Neural progenitor cell (in vitro differentiated cells): ENCODE results near the gene OPTC. TPM values are rescaled to one million over a fixed set of nuclear protein-coding genes. Genes with fewer than 3 reads are reported as not detected.

Source experiments
- DNase-seq: peaks from one replicate; pipeline ENCODE4 v3.0.0-alpha.2; 2016; ENCODE audit warnings: low spot score
- H2AFZ ChIP-seq: fragments of 200-600 bp; sonication (generic); replicated peaks from 2 replicates; pipeline ENCODE4 v1.6.1; 2016; ENCODE audit warnings: antibody characterized with exemption
- H3F3A ChIP-seq: fragments of 200-600 bp; sonication (generic); 2 replicates; pipeline ENCODE4 v1.6.1; 2016; ENCODE audit warnings: antibody characterized with exemption, low read depth
- H3K27ac ChIP-seq: fragments of 200-600 bp; sonication (generic); 2 replicates; pipeline ENCODE4 v1.5.1; 2016; ENCODE audit warnings: mild to moderate bottlenecking
- H3K27me3 ChIP-seq: fragments of 200-600 bp; sonication (generic); 2 replicates; pipeline ENCODE4 v1.6.1; 2016; ENCODE audit warnings: mild to moderate bottlenecking, moderate library complexity
- H3K36me3 ChIP-seq: fragments of 200-600 bp; sonication (generic); 2 replicates; pipeline ENCODE4 v1.5.1; 2016
- H3K4me1 ChIP-seq: fragments of 200-600 bp; sonication (generic); 2 replicates; pipeline ENCODE4 v1.6.1; 2016; ENCODE audit warnings: mixed run types
- H3K4me2 ChIP-seq: fragments of 200-600 bp; sonication (generic); 2 replicates; pipeline ENCODE4 v1.6.1; 2016
- H3K4me3 ChIP-seq: fragments of 200-600 bp; sonication (generic); 2 replicates; pipeline ENCODE4 v1.5.1; 2016
- H3K79me2 ChIP-seq: fragments of 200-600 bp; sonication (generic); 2 replicates; pipeline ENCODE4 v1.6.1; 2016; ENCODE audit warnings: low read depth
- H3K9ac ChIP-seq: fragments of 200-600 bp; sonication (generic); 2 replicates; pipeline ENCODE4 v1.6.1; 2016
- H3K9me3 ChIP-seq: fragments of 200-600 bp; sonication (generic); 2 replicates; pipeline ENCODE4 v1.5.1; 2016; ENCODE audit warnings: low read depth
- H4K20me1 ChIP-seq: fragments of 200-600 bp; sonication (generic); 2 replicates; pipeline ENCODE4 v1.6.1; 2016; ENCODE audit warnings: low read depth
- H3K27ac Mint-ChIP-seq: 3 replicates; pipeline ENCODE4 v1.8.0; 2021; ENCODE audit warnings: mixed read lengths
- H3K27me3 Mint-ChIP-seq: 2 replicates; pipeline ENCODE4 v1.8.0; 2022; ENCODE audit warnings: low read depth, mild to moderate bottlenecking, inconsistent platforms, moderate library complexity, mixed read lengths; ENCODE audit not compliant: insufficient read depth
- H3K36me3 Mint-ChIP-seq: 3 replicates; pipeline ENCODE4 v1.8.0; 2021; ENCODE audit warnings: mixed read lengths
- H3K4me1 Mint-ChIP-seq: 3 replicates; pipeline ENCODE4 v1.8.0; 2021; ENCODE audit warnings: mixed read lengths
- H3K4me3 Mint-ChIP-seq: 3 replicates; pipeline ENCODE4 v1.8.0; 2021; ENCODE audit warnings: mild to moderate bottlenecking, moderate library complexity, mixed read lengths
- H3K9me3 Mint-ChIP-seq: 3 replicates; pipeline ENCODE4 v1.8.0; 2020; ENCODE audit warnings: mixed read lengths
- CTCF ChIP-seq: fragments of 200-600 bp; sonication (generic); IDR thresholded peaks from 2 replicates; pipeline ENCODE4 v1.5.1; 2017; ENCODE audit warnings: antibody characterized with exemption, mild to moderate bottlenecking
- EZH2 ChIP-seq: fragments of 200-600 bp; sonication (generic); IDR thresholded peaks from 2 replicates; pipeline ENCODE4 v1.6.1; 2017; ENCODE audit warnings: antibody characterized with exemption, mild to moderate bottlenecking, moderate library complexity
- EZH2phosphoT487 ChIP-seq: fragments of 200-600 bp; sonication (generic); IDR thresholded peaks from 2 replicates; pipeline ENCODE4 v1.6.1; 2017; ENCODE audit warnings: antibody characterized with exemption
- total RNA-seq: library from RNA; depleted of rRNA; stranded (reverse); fragments of >200 nt; gene quantifications from 2 replicates; pipeline ENCODE4 v1.2.3, GENCODE V29; 2015; ENCODE audit warnings: low replicate concordance

OPTC gene
- total RNA-seq, 1 donor from 2014 or later, result not detected

- no peak overlapping the region for H2AFZ ChIP-seq
- Mint-ChIP-seq H3K27ac (no peak overlapping the region), H3K27me3 (peaks cover 6% of the 10 kb centered on the region), H3K9me3 (peaks cover under 1% of the 10 kb centered on the region), H3K4me1 (peaks cover 24% of the 10 kb centered on the region), H3K36me3 (peaks cover 3% of the 10 kb centered on the region), H3K4me3 (no peak overlapping the region)
- peaks cover 20% of the 10 kb centered on the region for H3K4me1 ChIP-seq
- no peaks in the 10 kb centered on the region for H3K9me3 ChIP-seq
- no peaks in the 10 kb centered on the region for H3K79me2 ChIP-seq
- DNase-seq, result no peak
- no peak for TF ChIP-seq EZH2phosphoT487
- H3K27ac ChIP-seq, result no peak overlapping the region
- no peaks in the 10 kb centered on the region for H4K20me1 ChIP-seq
- H3K9ac ChIP-seq, result no peak overlapping the region
- H3F3A ChIP-seq, result peaks cover 14% of the 10 kb centered on the region
- H3K27me3 ChIP-seq, result no peaks in the 10 kb centered on the region
- H3K36me3 ChIP-seq, result no peaks in the 10 kb centered on the region
- no peak overlapping the region for H3K4me3 ChIP-seq
- H3K4me2 ChIP-seq, result no peak overlapping the region
Observed at GRCh38 chr1:203481196-203481595, 12.8 kb upstream of the OPTC start.

GRCh38 chr1:203486618-203487370, 7.2 kb upstream of the OPTC start:
- peak overlapping the region; percentile 37 for H3K4me3 Mint-ChIP-seq
- Histone ChIP-seq H2AFZ (peak overlapping the region; percentile 54), H3K9ac (no peak overlapping the region), H3K27ac (no peak overlapping the region), H3F3A (no peaks in the 10 kb centered on the region), H3K9me3 (no peaks in the 10 kb centered on the region), H3K79me2 (no peaks in the 10 kb centered on the region), H3K4me2 (peak overlapping the region; percentile 67), H3K4me1 (peaks cover 7% of the 10 kb centered on the region), H3K27me3 (peaks cover 13% of the 10 kb centered on the region), H4K20me1 (no peaks in the 10 kb centered on the region), H3K4me3 (peak overlapping the region; percentile 30), H3K36me3 (no peaks in the 10 kb centered on the region)
- H3K27me3 Mint-ChIP-seq, result peaks cover 9% of the 10 kb centered on the region
- no peak for DNase-seq
- peaks cover 1% of the 10 kb centered on the region for H3K9me3 Mint-ChIP-seq
- no peak overlapping the region for H3K27ac Mint-ChIP-seq
- TF ChIP-seq EZH2 (no peak), CTCF (no peak), EZH2phosphoT487 (no peak)
- H3K36me3 Mint-ChIP-seq, result peaks cover 3% of the 10 kb centered on the region
- peaks cover 29% of the 10 kb centered on the region for H3K4me1 Mint-ChIP-seq

- peaks cover 1% of the 10 kb centered on the region for H3K9me3 Mint-ChIP-seq
- H3K4me1 Mint-ChIP-seq, result peaks cover 45% of the 10 kb centered on the region
- no peak for TF ChIP-seq EZH2phosphoT487
- TF ChIP-seq CTCF, result no peak
- TF ChIP-seq EZH2, result no peak
- Histone ChIP-seq H3K9ac (no peak overlapping the region), H3K9me3 (no peaks in the 10 kb centered on the region), H3K36me3 (no peaks in the 10 kb centered on the region), H2AFZ (no peak overlapping the region), H3F3A (no peaks in the 10 kb centered on the region), H3K27ac (no peak overlapping the region), H3K4me1 (peaks cover 11% of the 10 kb centered on the region), H3K4me2 (no peak overlapping the region), H4K20me1 (no peaks in the 10 kb centered on the region), H3K4me3 (no peak overlapping the region), H3K27me3 (peaks cover 23% of the 10 kb centered on the region), H3K79me2 (no peaks in the 10 kb centered on the region)
- DNase-seq, result no peak
- peaks cover 3% of the 10 kb centered on the region for H3K36me3 Mint-ChIP-seq
- H3K4me3 Mint-ChIP-seq, result no peak overlapping the region
- no peak overlapping the region for H3K27ac Mint-ChIP-seq
- peaks cover 13% of the 10 kb centered on the region for H3K27me3 Mint-ChIP-seq
Observed at GRCh38 chr1:203488539-203488938, 5.4 kb upstream of the OPTC start.

DNA sequence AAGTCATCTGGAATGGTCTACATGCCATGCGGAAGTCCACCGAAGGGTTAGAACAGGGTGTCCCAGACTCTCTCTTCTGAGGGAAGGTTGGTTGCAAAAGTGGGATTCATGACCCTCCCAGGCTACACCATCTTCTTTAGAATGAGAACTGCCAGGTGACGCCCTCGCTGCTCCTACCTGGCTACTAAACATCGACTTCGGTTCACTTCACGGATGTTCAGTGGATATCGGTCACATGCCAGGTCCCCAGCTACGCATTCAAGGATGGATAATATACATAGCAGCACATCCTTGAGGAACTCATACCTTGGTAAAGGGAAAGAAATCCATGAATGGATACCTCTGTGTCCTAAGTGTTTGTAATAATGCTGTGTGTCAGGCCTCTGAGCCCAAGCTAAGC, 3.3 kb upstream of the OPTC start:
- H4K20me1 ChIP-seq, result no peaks in the 10 kb centered on the region
- H3K27ac ChIP-seq, result no peak overlapping the region
- H3K4me3 Mint-ChIP-seq, result no peak overlapping the region
- H3K36me3 ChIP-seq, result no peaks in the 10 kb centered on the region
- TF ChIP-seq EZH2phosphoT487, result no peak
- no peak for TF ChIP-seq CTCF
- TF ChIP-seq EZH2, result no peak
- H3K9ac ChIP-seq, result no peak overlapping the region
- peaks cover 1% of the 10 kb centered on the region for H3K9me3 Mint-ChIP-seq
- DNase-seq, result no peak
- H3K4me2 ChIP-seq, result no peak overlapping the region
- no peak overlapping the region for H2AFZ ChIP-seq
- H3K27ac Mint-ChIP-seq, result peak overlapping the region; percentile 48
- no peaks in the 10 kb centered on the region for H3F3A ChIP-seq
- H3K36me3 Mint-ChIP-seq, result no peaks in the 10 kb centered on the region
- peaks cover 52% of the 10 kb centered on the region for H3K4me1 Mint-ChIP-seq
- H3K27me3 ChIP-seq, result peaks cover 25% of the 10 kb centered on the region
- H3K9me3 ChIP-seq, result no peaks in the 10 kb centered on the region
- peaks cover 17% of the 10 kb centered on the region for H3K4me1 ChIP-seq
- no peak overlapping the region for H3K4me3 ChIP-seq
- H3K79me2 ChIP-seq, result no peaks in the 10 kb centered on the region
- peaks cover 15% of the 10 kb centered on the region for H3K27me3 Mint-ChIP-seq
